Esophagus squamous epithelium (tissue), 5 donors: ENCODE measurements around the gene RASGEF1C. TPM values are rescaled to one million over a fixed set of nuclear protein-coding genes. Genes with fewer than 3 reads are reported as not detected.

ENCODE experiments used
- DNase-seq: peaks from one replicate; lab custom pipeline; 2025; lab: John Stamatoyannopoulos, UW
- H3K27ac ChIP-seq, 4 donors: fragments of 200-600 bp; sonication (generic); one replicate each; pipeline ENCODE4 v1.5.1; 2016 to 2019; ENCODE audit warnings: mild to moderate bottlenecking in 1 of 4
- H3K27me3 ChIP-seq, 4 donors: fragments of 200-600 bp; sonication (generic); 1 replicate in 3 of 4; 2 replicates in 1 of 4; pipeline versions ENCODE4 v1.5.1 to v1.6.0; 2017 to 2021; ENCODE audit warnings: antibody characterized with exemption in 1 of 4
- H3K36me3 ChIP-seq, 3 donors: fragments of 200-600 bp; sonication (generic); one replicate each; pipeline ENCODE4 v1.5.1; 2016 to 2019
- H3K4me1 ChIP-seq, 3 donors: fragments of 200-600 bp; sonication (generic); one replicate each; pipeline ENCODE4 v1.5.1; 2017 to 2019
- H3K4me3 ChIP-seq, 4 donors: fragments of 200-600 bp; sonication (generic); 1 replicate in 3 of 4; 2 replicates in 1 of 4; pipeline ENCODE4 v1.5.1; 2016 to 2019; ENCODE audit warnings: mild to moderate bottlenecking in 2 of 4, moderate library complexity in 1 of 4
- H3K9me3 ChIP-seq, 3 donors: fragments of 200-600 bp; sonication (generic); one replicate each; pipeline ENCODE4 v1.5.1; 2016 to 2019
- CTCF ChIP-seq, 6 experiments: fragments of 450-650 bp in 4 of 6; fragments of 200-600 bp in 2 of 6; sonication (generic) in 2 of 6; IDR thresholded peaks; one replicate each; pipeline ENCODE4 v1.5.1; 2016 to 2019; ENCODE audit warnings: antibody characterized with exemption in 6 of 6, mild to moderate bottlenecking in 4 of 6, moderate library complexity in 4 of 6
- POLR2A ChIP-seq, 4 donors: fragments of 450-650 bp; IDR thresholded peaks; one replicate each; pipeline ENCODE4 v1.6.1; 2017; ENCODE audit warnings: antibody characterized with exemption in 4 of 4, mild to moderate bottlenecking in 4 of 4, moderate library complexity in 3 of 4
- WGBS, 2 donors: methylation state at CpG; one replicate each; pipeline ENCODE4 v1.1.5; 2018; 5-methylcytosine and 5-hydroxymethylcytosine counted together
- intact Hi-C: fragments of 100-400 bp; cut with DNase I; formaldehyde crosslinking; loops from one replicate; pipeline ENCODE4 v1.15.0; 2022
- total RNA-seq, 4 donors: library from RNA; depleted of rRNA; stranded (reverse); fragments of >200 nt; gene quantifications; one replicate each; pipeline ENCODE4 v1.1.0, GENCODE V29; 2016
- donor health status: DM: yes; HTN: yes; CAD: no.

RASGEF1C gene
- total RNA-seq, 4 donors from 2014 or later, result 0.19 to 0.26 TPM; not detected in 2

- Histone ChIP-seq H3K27me3 (no peaks in the 10 kb centered on the region), H3K27ac (no peak overlapping the region), H3K4me1 (no peaks in the 10 kb centered on the region), H3K36me3 (peaks cover 0 to 84% (median 7%) of the 10 kb centered on the region in 3 donors), H3K9me3 (peaks cover 0 to 9% (median 0%) of the 10 kb centered on the region in 3 donors), H3K4me3 (no peak overlapping the region)
- DNase-seq, result no peak
- TF ChIP-seq POLR2A (IDR thresholded peaks at IDR 0.05) (no peak), CTCF (IDR thresholded peaks at IDR 0.05) (no peak)
- WGBS, 2 donors, result 80 to 87% methylated on average over 1 to 11 of the region's 11 CpGs
- intact Hi-C loops, result no loop called here
These were observed 24.7 kb upstream of the RASGEF1C start for GRCh38 chr5:180233729-180234128.

- 91 to 93% methylated on average over 4 to 6 of the region's 7 CpGs for WGBS, 2 donors
- Histone ChIP-seq H3K9me3 (peaks cover 0 to 29% (median 2%) of the 10 kb centered on the region in 3 donors), H3K4me1 (no peaks in the 10 kb centered on the region), H3K27me3 (no peaks in the 10 kb centered on the region), H3K36me3 (peaks cover 0 to 47% (median 3%) of the 10 kb centered on the region in 3 donors), H3K27ac (no peak overlapping the region), H3K4me3 (no peak overlapping the region)
- no peak for DNase-seq
- no peak for TF ChIP-seq POLR2A (IDR thresholded peaks at IDR 0.05)
- no peak for TF ChIP-seq CTCF (IDR thresholded peaks at IDR 0.05)
- intact Hi-C loops, result no loop called here
These were observed 21.0 kb upstream of the RASGEF1C start for GRCh38 chr5:180230017-180230416.

GRCh38 chr5:180222056-180222455, 13.0 kb upstream of the RASGEF1C start:
- no peaks in the 10 kb centered on the region for H3K27me3 ChIP-seq
- intact Hi-C loops, result no loop called here
- no peak for DNase-seq
- no peak overlapping the region for H3K4me3 ChIP-seq
- H3K9me3 ChIP-seq, result peaks cover 0 to 91% (median 37%) of the 10 kb centered on the region in 3 donors
- no peaks in the 10 kb centered on the region for H3K4me1 ChIP-seq
- TF ChIP-seq POLR2A (IDR thresholded peaks at IDR 0.05) (no peak), CTCF (IDR thresholded peaks at IDR 0.05) (no peak)
- no peaks in the 10 kb centered on the region for H3K36me3 ChIP-seq
- 90 to 93% methylated on average over 10 to 11 of the region's 11 CpGs for WGBS, 2 donors
- no peak overlapping the region for H3K27ac ChIP-seq

- Histone ChIP-seq H3K4me3 (no peak overlapping the region), H3K4me1 (peaks cover 0 to 4% (median 0%) of the 10 kb centered on the region in 3 donors), H3K9me3 (peaks cover 0 to 71% (median 27%) of the 10 kb centered on the region in 3 donors), H3K27ac (no peak overlapping the region), H3K36me3 (no peaks in the 10 kb centered on the region), H3K27me3 (peaks cover 0 to 5% (median 0%) of the 10 kb centered on the region in 4 donors)
- 92 to 93% methylated on average over 5 of the region's 5 CpGs for WGBS, 2 donors
- intact Hi-C loops, result no loop called here
- TF ChIP-seq CTCF (IDR thresholded peaks at IDR 0.05) (no peak), POLR2A (IDR thresholded peaks at IDR 0.05) (no peak)
- DNase-seq, result no peak
These were observed 8.8 kb upstream of the RASGEF1C start for GRCh38 chr5:180217797-180218196.

GRCh38 chr5:180216646-180217171, 7.7 kb upstream of the RASGEF1C start:
- Histone ChIP-seq H3K9me3 (peaks cover 0 to 61% (median 20%) of the 10 kb centered on the region in 3 donors), H3K27ac (no peak overlapping the region), H3K36me3 (no peaks in the 10 kb centered on the region), H3K27me3 (peaks cover 0 to 16% (median 0%) of the 10 kb centered on the region in 4 donors), H3K4me3 (no peak overlapping the region), H3K4me1 (peaks cover 0 to 6% (median 0%) of the 10 kb centered on the region in 3 donors)
- no peak for DNase-seq
- WGBS, 2 donors, result 81 to 89% methylated on average over 9 to 12 of the region's 15 CpGs
- no peak for TF ChIP-seq CTCF (IDR thresholded peaks at IDR 0.05)
- no peak for TF ChIP-seq POLR2A (IDR thresholded peaks at IDR 0.05)
- intact Hi-C loops, result no loop called here
